ENCODE results near the gene PYY.
"Not testable (repeated sequence)": the region's sequence is repeated elsewhere in the genome, so short reads cannot be mapped to it uniquely, and the experiment has no call there.

Gene PYY

DNA sequence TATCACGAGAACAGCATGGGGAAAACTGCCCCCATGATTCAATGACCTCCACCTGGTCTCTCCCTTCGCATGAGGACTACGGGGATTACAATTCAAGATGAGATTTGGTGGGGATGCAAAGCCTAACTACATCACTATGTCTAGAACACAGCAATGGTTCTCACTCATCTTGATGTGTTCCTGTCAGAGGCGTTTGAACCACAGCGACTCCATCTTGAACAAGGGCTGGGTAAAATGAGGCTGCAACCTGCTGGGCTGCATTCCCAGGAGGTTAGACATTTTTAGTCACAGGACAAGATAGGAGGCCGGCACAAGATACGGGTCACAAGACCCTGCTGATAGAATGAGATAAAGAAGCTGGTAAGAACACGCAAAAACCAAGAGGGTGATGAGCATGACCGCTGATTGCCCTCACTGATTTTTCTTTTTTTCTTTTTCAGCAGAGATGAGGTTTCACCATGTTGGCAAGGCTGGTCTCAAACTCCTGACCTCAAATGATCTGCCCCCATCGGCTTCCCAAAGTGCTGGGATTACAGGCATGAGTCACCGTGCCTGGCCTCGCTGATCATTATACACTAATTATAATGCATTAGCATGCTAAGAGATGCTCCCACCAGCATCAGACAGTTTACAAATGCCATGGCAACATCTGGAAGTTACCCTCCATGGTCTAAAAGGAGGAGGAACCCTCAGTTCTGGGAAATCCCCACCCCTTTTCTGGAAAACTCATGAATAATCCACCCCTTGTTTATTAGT, 8.5 kb downstream of the PYY start:
- no peak for DNase-seq (ENCODE audit: low read depth)

DNA sequence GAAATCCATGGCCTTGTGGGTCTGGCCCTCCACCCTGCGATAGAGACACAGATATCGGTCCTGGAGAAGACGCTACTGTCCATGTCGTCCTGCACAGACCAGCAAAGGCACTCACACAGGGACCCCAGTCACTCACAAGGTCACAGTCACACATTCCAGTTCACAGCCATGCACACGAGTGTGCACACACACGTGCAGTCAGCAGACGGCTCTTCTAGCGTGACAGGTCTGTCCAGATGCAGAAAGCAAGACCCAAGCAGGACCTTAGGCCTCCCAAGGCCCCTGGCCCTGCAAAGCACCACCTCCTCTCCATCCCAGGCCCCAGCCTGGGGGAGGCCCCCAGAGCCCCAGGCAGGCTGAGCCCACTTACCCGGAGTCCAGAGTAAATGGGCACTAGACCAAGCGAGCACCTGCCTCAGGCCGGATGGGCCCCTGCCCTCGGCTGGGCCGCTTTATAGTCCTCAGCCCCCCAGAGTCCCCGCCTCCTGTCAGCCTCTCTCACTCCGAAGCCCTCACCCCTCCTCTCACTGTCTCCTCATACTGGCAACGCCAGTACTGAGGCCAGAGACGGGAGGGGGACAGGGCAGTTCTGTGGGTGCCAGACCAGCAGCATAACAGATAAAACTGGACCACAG, 11.6 kb downstream of the PYY start, which contains the start of gene PPY:
TSS of gene PPY (minus strand) at position 426 of the 635 bp plus-strand sequence. CDS start 822 bp downstream, outside the sequence.
- DNase-seq (ENCODE audit: low read depth) = no peak

DNA sequence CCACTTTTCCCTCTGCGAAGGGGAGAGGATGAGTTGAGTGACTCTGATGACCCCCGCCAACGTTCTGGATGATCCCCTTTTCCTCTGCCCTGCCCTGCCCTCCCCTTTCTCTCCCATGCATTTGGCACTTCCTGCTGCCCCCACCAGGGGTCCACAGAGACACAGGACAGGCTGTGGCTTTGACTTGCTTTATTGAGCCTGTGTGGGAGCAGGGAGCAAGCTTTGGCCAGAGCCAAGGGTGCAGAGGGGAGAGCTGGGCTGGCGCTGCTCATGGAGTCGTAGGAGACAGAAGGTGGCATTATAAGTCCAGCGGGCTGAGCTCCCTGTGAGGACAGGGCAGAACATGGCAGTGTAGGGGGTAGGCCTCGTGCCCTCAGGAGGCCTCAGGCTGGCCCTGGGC, 13.1 kb downstream of the PYY start:
- DNase-seq (ENCODE audit: low read depth) = no peak

DNA sequence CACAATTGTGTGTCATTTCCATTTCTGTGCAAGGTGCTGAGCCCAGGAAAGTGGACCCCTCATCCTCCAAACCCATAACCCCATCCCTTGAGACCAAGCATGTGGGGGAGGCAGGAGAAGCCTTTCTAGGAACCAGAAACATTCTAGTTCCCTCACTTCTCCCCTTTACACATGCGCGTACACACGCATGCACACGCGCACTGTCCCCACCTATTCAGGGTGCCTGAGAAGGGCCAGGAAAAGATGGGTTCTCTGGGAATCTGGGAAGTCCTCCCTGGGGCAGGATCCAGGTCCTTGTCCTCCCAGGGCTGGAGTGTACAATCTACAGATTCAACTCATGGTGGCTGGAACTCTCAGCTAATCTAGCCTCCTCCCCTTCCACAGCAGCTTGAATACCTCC, 13.9 kb downstream of the PYY start:
- DNase-seq (ENCODE audit: low read depth) = no peak

DNA sequence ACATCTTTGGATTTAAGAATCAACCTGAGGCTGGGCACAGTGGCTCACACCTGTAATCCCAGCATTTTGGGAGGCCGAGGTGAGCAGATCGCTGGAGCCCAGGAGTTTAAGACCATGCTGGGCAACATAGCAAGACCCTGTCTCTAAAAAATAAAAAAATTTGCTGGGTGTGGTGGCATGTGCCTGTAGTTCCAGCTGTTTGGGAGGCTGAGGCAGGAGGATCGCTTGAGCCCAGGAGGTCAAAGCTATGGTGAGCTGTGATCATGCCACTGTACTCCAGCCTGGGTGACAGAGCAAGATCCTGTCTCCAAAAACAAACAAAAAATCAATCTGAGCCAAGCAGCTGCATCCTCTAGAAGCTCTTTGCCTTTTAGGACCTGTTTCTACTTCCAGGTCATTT, 14.3 kb downstream of the PYY start:
- not testable (repeated sequence) for DNase-seq (ENCODE audit: low read depth)

DNA sequence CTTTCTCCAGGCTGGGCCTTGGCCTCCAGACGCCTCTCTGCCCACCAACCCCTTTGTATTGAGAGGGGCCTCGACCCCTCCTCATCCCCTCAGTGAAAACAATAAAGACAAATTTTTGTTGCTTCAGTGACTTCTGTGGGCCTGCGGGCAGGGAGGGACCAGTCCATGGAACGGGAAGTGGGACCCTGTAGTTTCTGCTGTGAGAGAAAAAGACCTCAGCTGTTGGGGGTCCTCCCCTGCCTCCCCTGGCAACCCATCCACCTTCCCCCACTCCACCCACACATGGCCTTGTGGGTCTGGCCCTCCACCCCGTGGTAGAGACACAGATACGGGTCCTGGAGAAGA, 14.9 kb downstream of the PYY start:
- no peak for DNase-seq (ENCODE audit: low read depth)

DNA sequence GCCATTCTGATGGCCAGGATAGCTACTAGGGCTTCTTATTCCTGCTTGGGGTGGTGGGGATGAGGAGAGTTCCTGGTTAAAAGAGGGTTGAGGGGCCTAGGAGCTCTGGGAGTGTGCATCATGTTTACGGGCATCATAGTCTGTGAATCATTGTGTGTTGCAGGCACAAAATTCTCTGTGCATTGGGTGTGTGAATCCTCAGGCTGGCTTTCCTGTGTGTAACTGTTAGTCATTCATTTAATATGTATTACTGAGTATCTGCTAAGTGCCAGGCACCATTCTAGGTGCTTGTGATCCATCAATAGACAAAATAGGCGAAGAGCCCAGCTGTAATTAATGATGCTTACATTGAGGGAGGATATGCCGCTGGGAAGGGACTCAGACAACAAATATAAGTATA, 17.3 kb downstream of the PYY start:
- DNase-seq (ENCODE audit: low read depth) = no peak

DNA sequence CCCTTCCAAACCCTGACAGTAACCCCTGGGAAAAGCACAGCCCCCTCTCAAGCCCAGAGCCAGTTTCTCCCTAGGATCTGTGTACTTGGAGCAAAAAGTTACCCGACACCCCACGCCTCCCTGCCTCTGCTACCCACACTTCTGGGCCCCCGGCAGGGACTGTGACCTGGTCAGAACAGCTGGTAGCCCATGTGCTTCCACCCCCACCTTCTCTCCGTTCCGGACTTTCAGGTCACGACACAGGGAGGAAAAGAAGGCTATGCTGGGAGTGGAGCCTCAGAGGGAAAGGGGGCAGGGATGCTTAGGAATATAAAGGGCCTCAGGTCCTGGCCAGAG, 17.8 kb downstream of the PYY start:
- DNase-seq (ENCODE audit: low read depth) = no peak

DNA sequence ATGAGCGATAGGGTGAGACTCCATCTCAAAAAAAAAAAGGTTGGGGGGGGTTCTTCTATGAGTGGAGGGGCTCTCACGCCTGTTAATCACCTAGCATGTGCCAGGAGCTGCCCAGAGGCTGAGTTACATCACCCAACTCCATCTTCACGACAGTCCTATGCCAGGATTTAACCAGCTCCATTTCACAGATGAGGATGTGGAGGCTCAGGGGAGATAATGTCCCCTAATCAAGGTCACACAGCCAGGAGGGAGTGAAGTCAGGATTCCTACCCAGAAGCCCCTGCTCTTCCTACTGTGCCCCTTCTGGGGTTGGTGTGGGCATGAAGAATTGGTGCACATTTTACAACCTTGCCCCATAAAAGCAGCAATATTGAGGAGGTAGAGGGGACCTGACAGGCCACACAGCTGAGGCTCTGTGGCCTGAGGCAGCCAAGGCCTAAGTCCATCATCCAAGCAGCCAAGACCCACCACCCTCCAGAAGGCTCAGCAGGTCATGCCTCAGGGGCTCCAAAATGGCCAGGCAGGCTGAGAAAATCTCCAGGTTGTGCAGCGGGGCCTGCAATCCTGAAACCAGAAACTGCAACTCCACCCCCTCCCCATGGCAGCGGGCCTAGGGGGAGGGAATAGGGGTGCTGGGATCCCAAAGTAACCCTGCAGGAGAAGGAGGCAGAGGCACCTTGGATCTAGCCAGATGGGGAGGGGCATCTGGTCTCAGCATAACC, 18.4 kb downstream of the PYY start:
- no peak for DNase-seq (ENCODE audit: low read depth)

DNA sequence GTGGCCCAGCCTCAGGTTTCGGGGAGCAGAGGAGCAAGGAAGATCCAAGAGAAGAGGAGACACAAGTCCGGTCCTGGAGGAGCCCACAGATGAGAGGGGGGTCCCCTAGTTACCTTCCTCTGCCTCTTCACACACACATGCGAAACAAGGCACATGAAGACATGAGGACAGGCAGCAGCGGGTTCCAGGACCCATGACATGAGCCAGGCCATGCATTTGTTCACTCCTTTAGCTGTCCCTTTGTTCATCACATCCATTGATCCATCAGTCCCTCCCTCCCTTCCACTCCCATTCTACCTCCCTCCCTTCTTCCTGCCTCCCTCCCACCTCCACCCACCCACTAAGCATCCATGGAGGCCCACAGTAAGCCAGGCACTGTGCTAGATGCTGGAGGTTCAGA, 20.8 kb downstream of the PYY start:
- no peak for DNase-seq (ENCODE audit: low read depth)

DNA sequence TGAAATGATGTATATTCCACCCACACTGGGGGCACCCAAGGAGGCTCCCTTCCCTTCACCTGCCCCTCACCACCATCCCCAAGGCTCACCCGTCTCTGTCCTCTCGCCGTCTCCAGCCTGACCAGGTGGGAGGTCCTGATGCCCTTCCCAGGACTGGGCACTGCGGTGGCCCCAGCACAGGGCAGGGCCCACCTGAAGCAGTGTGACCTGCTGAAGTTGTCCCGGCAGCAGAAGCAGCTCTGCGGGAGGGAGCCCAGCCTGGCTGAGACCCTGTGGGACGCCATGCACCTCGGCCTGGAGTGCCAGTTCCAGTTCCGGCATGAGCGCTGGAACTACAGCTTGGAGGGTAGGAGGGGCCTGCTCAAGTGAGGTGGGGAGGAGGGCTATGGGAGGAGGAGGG, 21.4 kb downstream of the PYY start:
- DNase-seq (ENCODE audit: low read depth) = no peak

DNA sequence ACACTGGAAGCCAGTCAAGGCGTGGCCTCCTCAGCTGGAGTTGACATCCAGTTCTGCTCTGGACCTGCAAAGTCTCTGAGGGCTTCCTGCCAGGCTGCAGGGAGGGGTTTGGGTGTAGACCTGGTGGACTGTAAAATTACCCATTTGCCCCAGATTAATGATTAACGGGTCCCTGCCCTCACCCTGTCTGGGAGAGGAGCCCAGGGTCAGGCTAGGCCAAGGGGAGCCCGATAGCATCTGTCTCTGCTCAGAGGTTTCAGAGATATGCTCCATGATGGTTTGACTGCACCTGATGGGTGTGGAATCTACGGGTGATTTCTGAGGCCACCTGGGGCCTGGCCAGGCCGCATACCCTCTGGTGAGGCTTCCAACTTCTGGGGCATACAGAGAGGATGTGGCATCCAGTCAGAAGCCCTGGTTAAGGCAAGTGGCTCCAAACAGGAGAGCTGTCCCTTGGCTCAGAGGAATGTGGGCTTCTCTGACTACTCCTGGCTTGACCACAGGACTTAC, 22.6 kb downstream of the PYY start:
- no peak for DNase-seq (ENCODE audit: low read depth)

DNA sequence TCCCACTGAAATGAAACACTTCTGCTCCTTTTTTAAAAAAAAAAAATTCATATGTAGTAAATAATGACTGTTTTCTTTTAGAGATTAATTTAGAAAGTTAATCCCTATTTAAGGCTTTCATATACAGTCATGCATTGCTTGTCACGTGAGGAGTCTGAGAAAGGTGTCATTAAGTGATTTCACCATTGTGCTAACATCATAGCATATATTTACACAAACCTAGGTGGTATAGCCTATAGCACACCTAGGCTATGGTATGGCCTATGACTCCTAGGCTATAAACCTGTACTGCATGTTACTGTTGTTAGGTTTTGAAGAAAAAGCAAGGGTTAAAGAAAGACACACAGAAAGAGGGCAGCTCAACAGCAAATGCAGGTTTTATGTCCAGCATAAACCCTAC, 25.1 kb downstream of the PYY start:
- DNase-seq (ENCODE audit: low read depth) = no peak

DNA sequence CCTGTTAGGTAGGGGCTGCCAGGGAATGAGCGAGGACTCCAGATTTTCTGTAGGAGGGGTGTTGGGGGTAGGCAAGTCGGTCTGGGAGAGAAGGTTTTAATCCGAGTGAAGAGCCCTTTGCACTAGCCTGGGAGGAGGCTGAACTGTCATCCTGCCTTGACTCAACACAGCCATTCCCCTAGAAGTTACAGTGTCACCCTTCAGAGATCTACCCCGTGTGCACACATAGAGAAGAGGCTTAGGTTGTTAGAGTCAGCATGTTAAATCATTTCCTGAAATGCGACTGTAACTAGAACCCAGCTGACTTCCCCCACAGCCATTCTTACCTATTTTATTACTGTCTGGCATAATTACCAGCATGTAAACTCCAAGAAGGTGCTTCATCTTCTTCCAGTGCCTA, 25.8 kb downstream of the PYY start:
- DNase-seq (ENCODE audit: low read depth) = not testable (repeated sequence)

DNA sequence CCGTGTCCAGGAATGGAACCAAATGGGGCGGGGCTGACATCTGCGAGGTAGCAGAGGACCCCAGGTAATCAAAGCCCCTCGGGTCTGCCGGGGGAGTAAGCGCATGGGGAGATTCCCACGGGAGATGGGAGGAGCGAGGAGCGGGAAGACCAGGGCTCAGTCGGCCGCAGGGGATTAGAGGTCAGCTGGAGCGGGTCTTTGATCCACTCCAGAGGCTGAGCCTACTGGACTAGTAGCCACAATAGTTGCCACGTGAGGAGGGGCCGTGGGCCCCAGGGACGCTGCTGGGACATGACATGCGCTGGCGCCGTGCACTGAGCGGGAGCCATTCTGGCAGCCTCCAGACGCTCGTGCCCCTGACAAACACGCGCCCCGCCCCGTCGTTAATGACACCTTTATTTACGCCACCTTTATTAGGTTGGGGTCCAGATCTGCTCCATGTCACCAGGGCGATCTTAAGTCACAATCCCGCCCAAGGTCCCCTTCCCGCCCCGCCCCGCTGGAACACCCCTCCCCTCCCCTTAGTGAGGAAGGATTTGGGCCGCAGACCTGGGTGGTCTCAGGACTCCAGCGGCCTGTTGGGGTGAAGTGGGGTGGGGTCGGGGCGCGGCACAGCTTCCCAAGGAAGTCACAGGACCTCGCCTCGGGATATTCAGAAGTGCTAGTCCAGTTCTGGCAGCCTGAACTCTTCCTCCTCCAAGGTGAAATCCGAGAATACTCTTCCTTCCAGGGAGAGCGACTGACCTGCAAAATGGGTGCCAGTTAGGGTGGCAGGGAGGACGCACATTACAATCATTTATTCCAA, 26.5 kb downstream of the PYY start:
- no peak for DNase-seq (ENCODE audit: low read depth)

DNA sequence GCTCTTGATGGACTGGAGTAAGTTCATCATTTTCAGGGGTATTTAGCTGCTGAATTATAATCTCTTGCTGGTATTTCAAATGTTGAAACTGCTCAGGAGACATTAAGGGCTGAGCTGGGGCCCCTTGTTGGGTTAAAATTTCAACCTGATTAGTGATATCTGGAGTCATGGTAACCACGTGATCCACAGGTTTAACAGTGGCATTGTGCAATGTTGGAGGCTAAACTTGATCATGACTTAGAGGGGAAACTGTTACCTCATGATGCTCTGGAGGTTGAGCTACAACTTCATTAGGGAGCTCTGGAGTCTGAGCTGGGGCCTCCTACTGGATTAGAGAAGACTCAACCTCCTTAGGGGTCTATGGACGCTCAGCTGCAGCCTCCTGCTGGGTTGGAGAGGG, 29.2 kb downstream of the PYY start:
- DNase-seq (ENCODE audit: low read depth) = no peak

DNA sequence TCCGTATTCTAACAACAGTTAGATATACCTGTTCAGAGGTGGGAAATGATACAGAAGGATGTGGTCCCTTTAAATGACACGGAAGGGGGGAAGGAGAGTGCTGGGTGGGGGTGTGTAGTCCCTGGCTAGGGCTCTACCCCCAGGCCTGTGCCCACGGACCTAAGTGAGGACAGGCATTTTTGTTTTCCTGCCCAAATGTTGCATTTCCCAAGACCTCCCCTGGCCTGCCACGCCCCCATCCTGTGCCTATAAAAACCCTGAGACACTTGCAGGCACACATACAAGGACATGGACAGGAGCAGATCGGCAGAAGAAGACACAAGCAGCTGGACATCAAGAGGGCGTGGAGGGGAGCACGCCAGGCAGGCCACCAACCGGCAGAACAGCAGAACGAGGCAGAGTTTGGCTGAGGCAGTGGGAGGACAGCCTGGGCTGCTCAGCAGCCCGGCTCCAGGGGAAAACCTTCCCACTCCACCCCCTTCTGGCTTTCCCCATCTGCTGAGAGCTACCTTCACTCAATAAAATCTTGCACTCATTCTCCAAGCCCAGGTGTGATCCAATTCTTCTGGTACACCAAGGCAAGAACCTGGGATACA, 33.1 kb downstream of the PYY start:
- no peak for DNase-seq (ENCODE audit: low read depth)

DNA sequence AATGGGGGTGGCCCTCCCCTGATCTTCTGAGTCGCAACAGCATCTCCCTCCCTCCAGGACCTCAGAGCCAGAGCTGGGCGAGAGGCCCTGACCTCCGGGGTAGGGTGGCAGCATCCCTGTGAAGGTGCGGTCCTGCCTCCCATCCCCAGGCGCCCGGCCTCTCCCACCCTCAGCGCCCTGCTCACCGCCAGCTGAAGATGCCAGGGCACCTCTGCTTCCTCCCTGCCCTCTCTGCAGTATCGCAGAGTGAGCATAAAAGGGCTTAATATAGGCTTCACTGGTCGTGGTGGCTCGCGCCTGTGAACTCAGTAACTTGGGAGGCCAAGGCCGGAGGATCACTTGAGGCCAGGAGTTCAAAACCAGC, 35.7 kb downstream of the PYY start:
- DNase-seq (ENCODE audit: low read depth) = no peak

DNA sequence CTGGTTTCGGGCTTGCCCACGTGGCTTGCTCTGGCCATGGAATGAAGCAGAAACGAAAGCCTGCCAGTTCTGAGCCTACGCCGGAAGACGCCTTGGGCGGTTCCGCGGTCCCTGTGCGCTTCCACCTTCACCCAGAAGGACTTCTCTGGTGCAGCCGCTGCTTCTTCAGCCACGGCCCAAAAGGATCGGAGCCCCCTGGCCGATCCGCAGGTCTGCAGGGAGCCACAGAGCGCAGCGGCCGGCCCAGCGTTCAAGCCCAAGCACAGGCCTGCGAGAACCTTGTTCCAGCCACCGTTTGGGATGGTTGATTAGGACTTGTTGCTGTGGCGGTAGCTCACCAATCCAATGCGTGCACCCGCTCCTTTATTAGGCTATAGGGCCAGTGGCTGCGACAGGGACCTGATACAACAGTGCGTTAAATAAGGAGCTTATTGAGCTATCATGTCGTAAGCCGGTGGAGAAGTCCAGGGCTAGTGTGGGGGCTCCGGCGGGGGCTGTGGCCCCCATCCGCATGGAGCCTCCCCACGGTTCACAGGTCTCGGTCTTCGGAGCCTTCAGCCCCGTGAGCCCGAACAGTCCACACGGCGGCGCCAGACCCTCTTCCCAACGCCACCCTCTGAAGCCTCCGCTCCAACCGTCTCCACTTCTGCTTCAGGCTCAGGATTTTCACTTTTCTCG, 36.3 kb downstream of the PYY start:
- peak; percentile 11 for DNase-seq (ENCODE audit: low read depth)

DNA sequence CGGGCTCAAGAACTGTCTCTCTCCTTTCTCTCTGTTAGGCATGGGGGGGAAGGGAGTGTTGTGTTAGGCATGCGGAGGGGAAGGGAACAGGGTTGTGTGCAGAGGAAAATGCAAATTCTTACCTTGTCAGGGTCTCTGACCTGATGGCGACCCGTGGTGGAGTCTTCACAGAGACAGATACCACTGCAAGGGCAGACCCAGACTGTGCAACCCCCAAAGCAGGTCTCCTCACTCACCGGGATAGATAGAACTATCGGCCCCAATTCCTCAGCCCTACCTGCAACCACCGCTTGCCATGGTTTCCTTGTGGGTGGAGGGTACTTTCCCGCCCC, 36.8 kb downstream of the PYY start:
- no peak for DNase-seq (ENCODE audit: low read depth)

DNA sequence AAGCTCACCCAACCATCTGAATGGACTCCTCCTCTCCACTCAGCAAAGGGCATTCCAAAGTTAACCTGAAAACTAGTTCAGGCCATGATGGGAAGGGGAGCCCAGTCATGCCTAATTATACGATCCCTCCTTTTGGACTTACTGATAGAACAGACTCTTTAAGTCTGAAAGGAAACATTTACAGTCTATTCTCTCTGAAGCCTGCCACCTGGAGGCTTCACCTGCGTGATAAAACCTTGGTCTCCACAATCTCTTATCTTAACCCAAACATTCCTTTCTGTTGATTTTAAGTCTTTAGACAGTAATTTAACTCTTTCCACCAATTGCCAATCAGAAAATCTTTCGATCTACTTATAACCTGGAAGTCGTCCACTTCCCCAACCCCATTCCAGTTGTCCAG, 37.4 kb downstream of the PYY start:
- DNase-seq (ENCODE audit: low read depth) = no peak

DNA sequence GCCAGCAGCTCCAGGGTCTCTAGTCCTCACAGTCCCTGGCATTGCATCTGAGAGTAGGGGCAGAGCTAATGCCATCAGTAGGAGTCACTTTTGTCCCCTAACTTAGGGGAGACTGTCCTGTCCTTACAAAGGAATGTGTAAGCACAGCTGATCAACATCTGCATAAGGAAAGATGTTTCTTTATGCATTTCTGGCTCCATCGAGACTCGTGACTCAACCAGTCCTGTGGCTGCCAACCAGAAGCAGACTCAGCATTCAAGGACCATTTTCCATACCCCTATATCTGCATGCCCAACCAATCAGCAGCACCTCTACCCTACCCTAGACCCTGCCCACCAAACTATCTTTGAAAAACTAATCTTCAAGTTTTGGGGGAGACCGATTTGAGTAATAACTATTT, 38.2 kb downstream of the PYY start:
- no peak for DNase-seq (ENCODE audit: low read depth)

Measured in stimulated activated CD8-positive, alpha-beta memory T cell treated with anti-CD3 and anti-CD28 coated beads, Interleukin-7, amount 100 ng/mL, for 24 hours (primary cell).